Caco-2 (cell line): ENCODE measurements around the gene RNF144B. TPM values are rescaled to one million over a fixed set of nuclear protein-coding genes. Genes with fewer than 3 reads are reported as not detected.
A peak's percentile ranks its signal among the peaks of the same experiment; 100 is the strongest.

Source experiments
- BruUV-seq: library from RNA; stranded (reverse); fragments of 400-500 nt; replicated peaks from 2 replicates; lab custom pipeline; 2021; lab: Mats Ljungman, UMichigan
- CTCF ChIA-PET: fragments of 300-600 bp; sonication (Branson Sonifier 250); formaldehyde crosslinking; loops from one replicate; lab custom pipeline; 2022; ENCODE audit warnings: antibody characterized with exemption; lab: Charles Lee
- POLR2A ChIA-PET: fragments of 300-600 bp; sonication (Branson Sonifier 250); formaldehyde crosslinking; loops from one replicate; lab custom pipeline; 2022; ENCODE audit warnings: antibody characterized with exemption; lab: Charles Lee
- DNase-seq, 2 experiments: peaks; one replicate each; pipeline versions ENCODE4 v3.0.0 to v3.0.0-alpha.2; 2020 to 2022
- H3K27me3 ChIP-seq: replicated peaks from 2 replicates; pipeline ENCODE4 v1.6.0; 2011; ENCODE audit warnings: low read length; ENCODE audit not compliant: control insufficient read depth, insufficient read depth
- H3K36me3 ChIP-seq: 2 replicates; pipeline ENCODE4 v1.5.1; 2011; ENCODE audit warnings: low read length; ENCODE audit not compliant: control insufficient read depth, insufficient read depth
- H3K4me1 ChIP-seq: fragments of 250-450 bp; sonication (Bioruptor Pico); 2 replicates; pipeline ENCODE4 v1.5.1; 2020; ENCODE audit warnings: mild to moderate bottlenecking
- H3K4me3 ChIP-seq: 2 replicates; pipeline ENCODE4 v1.5.1; 2011; ENCODE audit warnings: low read depth, mild to moderate bottlenecking, control low read depth, low read length
- H3K9me3 ChIP-seq: fragments of 250-450 bp; sonication (Bioruptor Pico); 2 replicates; pipeline ENCODE4 v1.5.1; 2020; ENCODE audit warnings: mild to moderate bottlenecking, moderate library complexity
- H3K27ac Mint-ChIP-seq: one replicate; pipeline ENCODE4 v1.8.0; 2022; ENCODE audit warnings: mixed read lengths; ENCODE audit not compliant: unreplicated experiment
- H3K27me3 Mint-ChIP-seq: one replicate; pipeline ENCODE4 v1.8.0; 2022; ENCODE audit warnings: mixed read lengths; ENCODE audit not compliant: insufficient read depth, unreplicated experiment
- H3K36me3 Mint-ChIP-seq: one replicate; pipeline ENCODE4 v1.8.0; 2022; ENCODE audit warnings: mild to moderate bottlenecking, mixed read lengths; ENCODE audit not compliant: insufficient read depth, unreplicated experiment
- H3K4me1 Mint-ChIP-seq: one replicate; pipeline ENCODE4 v1.8.0; 2022; ENCODE audit warnings: low read depth, mixed read lengths; ENCODE audit not compliant: unreplicated experiment
- H3K4me3 Mint-ChIP-seq: one replicate; pipeline ENCODE4 v1.8.0; 2022; ENCODE audit warnings: mild to moderate bottlenecking, moderate library complexity, mixed read lengths; ENCODE audit not compliant: unreplicated experiment
- H3K9me3 Mint-ChIP-seq: one replicate; pipeline ENCODE4 v1.8.0; 2022; ENCODE audit warnings: mixed read lengths; ENCODE audit not compliant: unreplicated experiment
- intact Hi-C: fragments of 100-400 bp; cut with micrococcal nuclease; formaldehyde crosslinking; loops from one replicate; pipeline ENCODE4 v1.10.0; 2022; ENCODE audit not compliant: unreplicated experiment
- total RNA-seq: library from RNA; stranded (reverse); gene quantifications from 2 replicates; pipeline ENCODE4 v1.2.3, GENCODE V29; 2022
- TF ChIP-seq, protein P1 (sequence below), 2 experiments: fragments of 200-600 bp in 1 of 2; IDR thresholded peaks; 1 replicate in 1 of 2; 2 replicates in 1 of 2; pipeline versions ENCODE4 v1.5.1 to v1.8.0; 2011 to 2022; ENCODE audit warnings: antibody characterized with exemption in 1 of 2, control low read depth in 1 of 2, inconsistent platforms in 1 of 2, low read depth in 1 of 2, low read length in 1 of 2, mild to moderate bottlenecking in 1 of 2, moderate library complexity in 1 of 2; ENCODE audit not compliant: insufficient read depth in 1 of 2, severe bottlenecking in 1 of 2, unreplicated experiment in 1 of 2

RNF144B gene
- total RNA-seq, 1 experiment from 2014 or later: 0.39 TPM

DNA sequence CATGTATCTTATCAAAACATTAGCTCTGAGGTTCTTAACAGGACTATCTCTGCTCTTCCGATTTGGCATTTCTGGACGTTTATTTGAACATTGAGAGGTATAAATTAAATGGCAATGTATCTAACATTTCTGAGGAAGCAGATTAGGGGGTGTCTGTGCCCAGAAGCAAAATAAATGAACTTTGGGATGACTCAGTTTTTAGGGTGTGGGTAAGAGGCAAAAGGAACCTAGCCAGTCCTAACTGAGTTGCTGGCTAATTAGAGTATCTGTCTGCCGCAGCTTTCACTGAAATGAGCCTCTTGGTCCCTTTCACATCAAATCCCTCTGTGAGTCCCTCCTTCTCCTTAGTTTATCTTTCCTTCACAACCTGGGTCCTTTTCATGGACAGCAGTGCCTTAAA, 1.1 kb downstream of the RNF144B start:
- DNase-seq: no peak
- H3K36me3 ChIP-seq: no peaks in the 10 kb centered on the region
- ChIA-PET CTCF (no interaction called here), POLR2A (no interaction called here)
- BruUV-seq: no TSS peak
- H3K4me1 ChIP-seq: 0 out of 2 replicates have a peak, but pooled peaks cover 3% of the 10 kb centered on the region
- H3K9me3 ChIP-seq: no peaks in the 10 kb centered on the region
- H3K4me3 Mint-ChIP-seq: peak overlapping the region; percentile 87
- no peak overlapping the region; the same call in 1 of the 2 replicates for H3K4me3 ChIP-seq
- peaks cover 6% of the 10 kb centered on the region for H3K4me1 Mint-ChIP-seq
- no peaks in the 10 kb centered on the region for H3K27me3 ChIP-seq
- peaks cover 21% of the 10 kb centered on the region for H3K27me3 Mint-ChIP-seq
- TF ChIP-seq, protein P1, sequence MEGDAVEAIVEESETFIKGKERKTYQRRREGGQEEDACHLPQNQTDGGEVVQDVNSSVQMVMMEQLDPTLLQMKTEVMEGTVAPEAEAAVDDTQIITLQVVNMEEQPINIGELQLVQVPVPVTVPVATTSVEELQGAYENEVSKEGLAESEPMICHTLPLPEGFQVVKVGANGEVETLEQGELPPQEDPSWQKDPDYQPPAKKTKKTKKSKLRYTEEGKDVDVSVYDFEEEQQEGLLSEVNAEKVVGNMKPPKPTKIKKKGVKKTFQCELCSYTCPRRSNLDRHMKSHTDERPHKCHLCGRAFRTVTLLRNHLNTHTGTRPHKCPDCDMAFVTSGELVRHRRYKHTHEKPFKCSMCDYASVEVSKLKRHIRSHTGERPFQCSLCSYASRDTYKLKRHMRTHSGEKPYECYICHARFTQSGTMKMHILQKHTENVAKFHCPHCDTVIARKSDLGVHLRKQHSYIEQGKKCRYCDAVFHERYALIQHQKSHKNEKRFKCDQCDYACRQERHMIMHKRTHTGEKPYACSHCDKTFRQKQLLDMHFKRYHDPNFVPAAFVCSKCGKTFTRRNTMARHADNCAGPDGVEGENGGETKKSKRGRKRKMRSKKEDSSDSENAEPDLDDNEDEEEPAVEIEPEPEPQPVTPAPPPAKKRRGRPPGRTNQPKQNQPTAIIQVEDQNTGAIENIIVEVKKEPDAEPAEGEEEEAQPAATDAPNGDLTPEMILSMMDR (IDR thresholded peaks at IDR 0.05; ENCODE audit: insufficient read depth in 1 of 2, low read depth in 1 of 2, low read length in 1 of 2, severe bottlenecking in 1 of 2, unreplicated experiment in 1 of 2): no peak
- H3K9me3 Mint-ChIP-seq: no peaks in the 10 kb centered on the region
- no peak overlapping the region for H3K27ac Mint-ChIP-seq
- intact Hi-C loops: no loop called here
- H3K36me3 Mint-ChIP-seq: no peaks in the 10 kb centered on the region

DNA sequence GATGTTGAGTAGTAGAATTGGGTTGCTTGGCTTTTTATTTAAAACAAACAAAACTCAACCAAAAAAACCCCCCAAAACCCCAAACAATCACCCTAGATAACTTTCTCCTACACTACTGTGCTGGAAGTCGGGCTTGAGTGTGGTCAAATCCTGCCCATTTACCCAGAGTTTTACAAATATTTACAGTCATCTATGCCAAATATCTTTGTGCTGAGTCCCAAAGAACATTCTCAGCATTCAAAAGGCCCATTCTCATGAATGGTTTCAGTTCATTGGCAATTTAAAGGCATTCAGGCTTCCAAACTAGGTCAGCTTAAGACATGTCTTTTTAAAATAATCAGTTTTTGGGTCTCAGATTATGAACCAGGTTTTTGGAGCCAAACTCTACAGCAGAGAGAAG, 1.8 kb downstream of the RNF144B start:
- H3K36me3 ChIP-seq: no peaks in the 10 kb centered on the region
- ChIA-PET CTCF (no interaction called here), POLR2A (no interaction called here)
- peaks cover 21% of the 10 kb centered on the region for H3K27me3 Mint-ChIP-seq
- peaks cover 6% of the 10 kb centered on the region for H3K4me1 Mint-ChIP-seq
- TF ChIP-seq, protein P1 (IDR thresholded peaks at IDR 0.05; ENCODE audit: insufficient read depth in 1 of 2, low read depth in 1 of 2, low read length in 1 of 2, severe bottlenecking in 1 of 2, unreplicated experiment in 1 of 2): no peak
- no peak for DNase-seq
- H3K4me3 Mint-ChIP-seq: no peak overlapping the region
- H3K27me3 ChIP-seq: no peaks in the 10 kb centered on the region
- intact Hi-C loops: no loop called here
- no peak overlapping the region for H3K27ac Mint-ChIP-seq
- H3K4me1 ChIP-seq: 0 out of 2 replicates have a peak, but pooled peaks cover 3% of the 10 kb centered on the region
- no peaks in the 10 kb centered on the region for H3K9me3 ChIP-seq
- no peaks in the 10 kb centered on the region for H3K36me3 Mint-ChIP-seq
- no peaks in the 10 kb centered on the region for H3K9me3 Mint-ChIP-seq
- no TSS peak for BruUV-seq
- no peak overlapping the region for H3K4me3 ChIP-seq

DNA sequence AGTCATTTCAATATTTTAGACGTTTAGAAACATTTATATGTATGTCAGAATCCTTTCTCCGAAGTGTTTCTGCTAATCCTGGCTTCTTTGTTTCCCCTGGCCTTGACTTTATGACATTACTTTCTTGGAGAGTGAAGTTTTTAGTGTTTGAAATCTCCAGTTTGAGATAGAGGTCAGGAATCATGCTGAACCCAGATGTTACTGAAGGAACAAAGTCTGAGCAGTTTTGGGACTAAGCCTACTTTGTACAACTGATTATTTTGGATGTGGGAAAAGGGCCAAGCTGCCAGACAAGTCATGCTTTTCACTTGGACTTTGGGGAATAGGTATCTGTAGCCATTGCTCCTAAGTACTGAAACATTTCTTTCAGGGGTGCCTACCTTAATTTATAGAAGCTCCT, 2.3 kb downstream of the RNF144B start:
- POLR2A ChIA-PET: no interaction called here
- intact Hi-C loops: no loop called here
- Mint-ChIP-seq H3K36me3 (no peaks in the 10 kb centered on the region), H3K9me3 (no peaks in the 10 kb centered on the region), H3K4me1 (peaks cover 6% of the 10 kb centered on the region), H3K27me3 (peaks cover 18% of the 10 kb centered on the region), H3K27ac (no peak overlapping the region), H3K4me3 (no peak overlapping the region)
- Histone ChIP-seq H3K4me1 (0 out of 2 replicates have a peak, but pooled peaks cover 3% of the 10 kb centered on the region), H3K36me3 (no peaks in the 10 kb centered on the region), H3K4me3 (no peak overlapping the region), H3K9me3 (no peaks in the 10 kb centered on the region), H3K27me3 (no peaks in the 10 kb centered on the region)
- no peak for DNase-seq
- TF ChIP-seq, protein P1 (IDR thresholded peaks at IDR 0.05; ENCODE audit: insufficient read depth in 1 of 2, low read depth in 1 of 2, low read length in 1 of 2, severe bottlenecking in 1 of 2, unreplicated experiment in 1 of 2): no peak
- CTCF ChIA-PET: no interaction called here
- BruUV-seq: no TSS peak
